Lung (tissue), 16 donors: ENCODE data around the gene ARHGAP9. TPM values are rescaled to one million over a fixed set of nuclear protein-coding genes. Genes with fewer than 3 reads are reported as not detected.

Experiments used
- ATAC-seq: fragments of 200-7000 bp; cut with Tn5 transposase; one replicate; pipeline ENCODE4 v1.9.1; 2020; ENCODE audit warnings: moderate number of reproducible peaks; ENCODE audit not compliant: insufficient read depth, low FRiP score
- DNase-seq, 3 donors: peaks; one replicate each; pipeline ENCODE4 v3.0.0-alpha.2; 2013 to 2017
- H3K27ac ChIP-seq, 2 donors: one replicate each; pipeline ENCODE4 v1.5.1; 2013; ENCODE audit warnings: mild to moderate bottlenecking in 2 of 2, moderate library complexity in 2 of 2, control low read depth in 1 of 2, inconsistent platforms in 1 of 2, low read depth in 1 of 2, low read length in 1 of 2
- H3K27me3 ChIP-seq, 3 donors: one replicate each; pipeline ENCODE4 v1.5.1; 2013; ENCODE audit warnings: low read length in 2 of 3; ENCODE audit not compliant: control insufficient read depth in 3 of 3, insufficient read depth in 3 of 3
- H3K36me3 ChIP-seq, 4 donors: one replicate each; pipeline ENCODE4 v1.5.1; 2013; ENCODE audit warnings: low read length in 4 of 4, mild to moderate bottlenecking in 1 of 4, moderate library complexity in 1 of 4; ENCODE audit not compliant: control insufficient read depth in 4 of 4, insufficient read depth in 4 of 4
- H3K4me1 ChIP-seq, 5 donors: one replicate each; pipeline ENCODE4 v1.5.1; 2013; ENCODE audit warnings: low read length in 5 of 5, mild to moderate bottlenecking in 2 of 5, moderate library complexity in 1 of 5; ENCODE audit not compliant: control insufficient read depth in 5 of 5, insufficient read depth in 5 of 5
- H3K4me3 ChIP-seq: one replicate; pipeline ENCODE4 v1.5.1; 2013; ENCODE audit warnings: mild to moderate bottlenecking, control low read depth, moderate library complexity
- H3K9ac ChIP-seq, 2 donors: one replicate each; pipeline ENCODE4 v1.5.1; 2013; ENCODE audit warnings: low read length in 2 of 2, control low read depth in 1 of 2; ENCODE audit not compliant: insufficient read depth in 1 of 2
- H3K9me3 ChIP-seq, 4 donors: one replicate each; pipeline ENCODE4 v1.5.1; 2013; ENCODE audit warnings: low read length in 3 of 4, mild to moderate bottlenecking in 1 of 4, moderate library complexity in 1 of 4; ENCODE audit not compliant: control insufficient read depth in 4 of 4, insufficient read depth in 3 of 4
- WGBS, 2 donors: extraction: QIAGEN DNeasy Blood & Tissue Kit; methylation state at CpG; one replicate each; pipeline ENCODE4 v1.1.7; 2013; 5-methylcytosine and 5-hydroxymethylcytosine counted together
- long read RNA-seq, 5 donors: transcript quantifications; one replicate each; lab custom pipeline, GENCODE V29; 2026
- polyA plus RNA-seq, 2 donors: library from polyadenylated mRNA; stranded (reverse); fragments of 200-250 nt; gene quantifications; one replicate each; pipeline ENCODE4 v1.2.1, GENCODE V29; 2013
- total RNA-seq, 2 donors: library from RNA; depleted of rRNA in 1 of 2; stranded (reverse); fragments of >200 nt in 1 of 2; gene quantifications; one replicate each; pipeline ENCODE4 v1.2.1, GENCODE V29; 2014 to 2021
- TF ChIP-seq, protein P1 (sequence below): IDR thresholded peaks from 2 replicates; pipeline ENCODE4 v1.5.1; 2012; ENCODE audit warnings: mild to moderate bottlenecking; ENCODE audit errors: control extremely low read depth, extremely low read depth
- donor health status: control.
- donor health status: control.
- donor health status: Bipolar disorder and iron deficiency.
- donor health status: healthy.
- donor health status: DM: yes; HTN: yes; CAD: no.

Gene ARHGAP9
- total RNA-seq (10 to 100 TPM; 14.7 to 40.0 TPM), polyA plus RNA-seq (10 to 100 TPM; 26.2 to 62.1 TPM)
- long read RNA-seq, donor 1, partial matches to known transcripts, result 47 of 47 reads
- long read RNA-seq, donor 1, other reads (novel, unspliced or antisense), result 0 of 47 reads
- long read RNA-seq, donor 2, result 0 reads
- long read RNA-seq, donor 3, partial matches to known transcripts, result 11 of 11 reads
- long read RNA-seq, donor 3, other reads (novel, unspliced or antisense), result 0 of 11 reads
- long read RNA-seq, donor 4, partial matches to known transcripts, result 34 of 34 reads
- long read RNA-seq, donor 4, other reads (novel, unspliced or antisense), result 0 of 34 reads
- long read RNA-seq, donor 5, result 0 reads

- H3K27me3 ChIP-seq, result peaks cover 0 to 42% (median 30%) of the 10 kb centered on the region in 3 donors
- no peak within 1 kb of the TSS for H3K4me3 ChIP-seq
- no peaks in the 10 kb centered on the region for H3K36me3 ChIP-seq
These were observed at the start of gene ARHGAP9 for GRCh38 chr12:57479376-57480115. Gene ARHGAP9 (minus strand): TSS chr12:57479866. CDS start chr12:57479406, 460 bp downstream.

GRCh38 chr12:57528831-57529555 lies 49.3 kb upstream of the ARHGAP9 start:
- DNase-seq (no peak), ATAC-seq (no peak)
- TF ChIP-seq, protein P1, sequence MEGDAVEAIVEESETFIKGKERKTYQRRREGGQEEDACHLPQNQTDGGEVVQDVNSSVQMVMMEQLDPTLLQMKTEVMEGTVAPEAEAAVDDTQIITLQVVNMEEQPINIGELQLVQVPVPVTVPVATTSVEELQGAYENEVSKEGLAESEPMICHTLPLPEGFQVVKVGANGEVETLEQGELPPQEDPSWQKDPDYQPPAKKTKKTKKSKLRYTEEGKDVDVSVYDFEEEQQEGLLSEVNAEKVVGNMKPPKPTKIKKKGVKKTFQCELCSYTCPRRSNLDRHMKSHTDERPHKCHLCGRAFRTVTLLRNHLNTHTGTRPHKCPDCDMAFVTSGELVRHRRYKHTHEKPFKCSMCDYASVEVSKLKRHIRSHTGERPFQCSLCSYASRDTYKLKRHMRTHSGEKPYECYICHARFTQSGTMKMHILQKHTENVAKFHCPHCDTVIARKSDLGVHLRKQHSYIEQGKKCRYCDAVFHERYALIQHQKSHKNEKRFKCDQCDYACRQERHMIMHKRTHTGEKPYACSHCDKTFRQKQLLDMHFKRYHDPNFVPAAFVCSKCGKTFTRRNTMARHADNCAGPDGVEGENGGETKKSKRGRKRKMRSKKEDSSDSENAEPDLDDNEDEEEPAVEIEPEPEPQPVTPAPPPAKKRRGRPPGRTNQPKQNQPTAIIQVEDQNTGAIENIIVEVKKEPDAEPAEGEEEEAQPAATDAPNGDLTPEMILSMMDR, result no peak
- H3K9ac ChIP-seq, result no peak overlapping the region
- H3K27ac ChIP-seq, result no peak overlapping the region
- H3K9me3 ChIP-seq, result no peaks in the 10 kb centered on the region
- H3K4me3 ChIP-seq, result no peak overlapping the region
- WGBS, 2 donors, result 79 to 83% methylated on average over 10 of the region's 10 CpGs
- no peaks in the 10 kb centered on the region for H3K27me3 ChIP-seq
- peaks cover 0 to 10% (median 6%) of the 10 kb centered on the region in 5 donors for H3K4me1 ChIP-seq
- peaks cover 40 to 78% (median 48%) of the 10 kb centered on the region in 4 donors for H3K36me3 ChIP-seq

More at GRCh38 chr12:57479376-57480115, at the start of gene ARHGAP9:
- DNase-seq (no peak), ATAC-seq (no peak)
- Histone ChIP-seq H3K9me3 (no peaks in the 10 kb centered on the region), H3K4me1 (peaks cover 0 to 17% (median 0%) of the 10 kb centered on the region in 5 donors), H3K9ac (no peak within 1 kb of the TSS), H3K27ac (peak within 1 kb of the TSS in 1 of 2 donors; percentile 68)
- WGBS, 2 donors, result 34 to 54% methylated on average over 6 of the region's 6 CpGs
- TF ChIP-seq, protein P1, result no peak

GRCh38 chr12:57528176-57528575 lies 48.5 kb upstream of the ARHGAP9 start:
- DNase-seq (no peak), ATAC-seq (no peak)
- H3K27ac ChIP-seq, result no peak overlapping the region
- TF ChIP-seq, protein P1, result no peak
- H3K4me3 ChIP-seq, result no peak overlapping the region
- H3K27me3 ChIP-seq, result no peaks in the 10 kb centered on the region
- H3K36me3 ChIP-seq, result peaks cover 37 to 74% (median 45%) of the 10 kb centered on the region in 4 donors
- H3K9ac ChIP-seq, result no peak overlapping the region
- WGBS, 2 donors, result 89 to 90% methylated on average over 12 of the region's 12 CpGs
- no peaks in the 10 kb centered on the region for H3K9me3 ChIP-seq
- H3K4me1 ChIP-seq, result peaks cover 0 to 16% (median 12%) of the 10 kb centered on the region in 5 donors
